PC-9 (cell line): ENCODE results near the gene DNMT3A.

Source experiments
- CTCF ChIP-seq: fragments of 200-600 bp; sonication (generic); conservative IDR thresholded peaks from 2 replicates; pipeline ENCODE4 v1.6.1; 2017; ENCODE audit warnings: mixed run types, antibody characterized with exemption, mild to moderate bottlenecking, moderate library complexity
- EZH2 ChIP-seq: fragments of 200-600 bp; sonication (generic); IDR thresholded peaks from 2 replicates; pipeline ENCODE4 v1.8.0; 2017; ENCODE audit warnings: antibody characterized with exemption, low read depth

DNA sequence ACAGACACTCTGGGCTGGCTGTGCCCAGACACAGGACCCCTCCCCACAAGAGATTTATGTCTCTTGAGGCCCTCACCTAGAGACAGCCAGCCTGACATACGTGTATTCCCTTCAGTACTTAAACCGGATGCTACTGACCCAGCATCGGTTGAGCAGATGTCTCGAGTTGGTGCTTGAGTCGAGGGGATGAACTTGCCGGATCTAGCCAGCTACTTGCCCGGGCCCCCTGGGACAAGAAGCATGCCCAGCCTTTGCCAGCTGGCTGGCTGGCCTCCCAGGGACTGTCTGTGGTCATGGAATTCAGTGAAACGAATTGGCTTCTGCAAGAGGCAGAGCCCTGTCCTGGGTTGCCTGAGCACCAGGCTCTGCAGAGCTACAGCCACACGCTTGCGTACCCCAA is 36.0 kb downstream of the DNMT3A start:
- TF ChIP-seq CTCF (no peak), EZH2 (no peak)
